NCI-H128 (cell line): ENCODE results near the gene UGCG.

Source experiments
- DNase-seq: peaks from one replicate; lab custom pipeline; 2025; ENCODE audit not compliant: unreplicated experiment; lab: John Stamatoyannopoulos, UW

UGCG gene

GRCh38 chr9:111980398-111980797 lies 83.8 kb downstream of the UGCG start:
- DNase-seq: no peak

GRCh38 chr9:111983484-111983908 lies 86.9 kb downstream of the UGCG start:
- DNase-seq: no peak

GRCh38 chr9:111984086-111984802 lies 87.6 kb downstream of the UGCG start:
- DNase-seq: no peak
